COR-L47 (cell line): Measurements from ENCODE around the gene GALNT9.
A peak's percentile ranks its signal among the peaks of the same experiment; 100 is the strongest.
"Not testable (repeated sequence)": the region's sequence is repeated elsewhere in the genome, so short reads cannot be mapped to it uniquely, and the experiment has no call there.

ENCODE experiments used
- DNase-seq: peaks from one replicate; lab custom pipeline; 2025; lab: John Stamatoyannopoulos, UW

GALNT9 gene

GRCh38 chr12:132279184-132279889, 50.1 kb downstream of the GALNT9 start:
- no peak for DNase-seq

GRCh38 chr12:132278401-132279183, 50.8 kb downstream of the GALNT9 start:
- DNase-seq, result no peak

DNA sequence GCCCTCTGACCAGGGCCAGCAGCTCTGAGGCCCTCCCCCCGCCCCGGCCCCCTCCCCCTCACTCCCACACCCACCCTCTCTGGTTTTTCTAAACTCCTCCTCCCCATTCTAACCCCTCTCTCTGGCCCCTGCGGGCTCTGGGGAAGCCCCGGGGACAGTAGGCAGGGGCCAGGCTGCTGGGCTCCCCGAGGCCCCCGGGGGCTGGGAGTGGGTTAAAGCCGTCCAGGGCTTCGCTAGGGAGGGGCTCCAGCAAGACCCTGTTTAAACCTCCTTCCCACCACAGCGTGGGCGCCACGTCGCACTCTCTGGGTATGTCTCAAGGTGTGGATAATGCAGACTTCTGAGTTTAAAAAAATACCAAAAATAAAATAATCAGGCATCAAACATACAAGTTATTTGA, 51.4 kb downstream of the GALNT9 start:
- DNase-seq, result no peak

DNA sequence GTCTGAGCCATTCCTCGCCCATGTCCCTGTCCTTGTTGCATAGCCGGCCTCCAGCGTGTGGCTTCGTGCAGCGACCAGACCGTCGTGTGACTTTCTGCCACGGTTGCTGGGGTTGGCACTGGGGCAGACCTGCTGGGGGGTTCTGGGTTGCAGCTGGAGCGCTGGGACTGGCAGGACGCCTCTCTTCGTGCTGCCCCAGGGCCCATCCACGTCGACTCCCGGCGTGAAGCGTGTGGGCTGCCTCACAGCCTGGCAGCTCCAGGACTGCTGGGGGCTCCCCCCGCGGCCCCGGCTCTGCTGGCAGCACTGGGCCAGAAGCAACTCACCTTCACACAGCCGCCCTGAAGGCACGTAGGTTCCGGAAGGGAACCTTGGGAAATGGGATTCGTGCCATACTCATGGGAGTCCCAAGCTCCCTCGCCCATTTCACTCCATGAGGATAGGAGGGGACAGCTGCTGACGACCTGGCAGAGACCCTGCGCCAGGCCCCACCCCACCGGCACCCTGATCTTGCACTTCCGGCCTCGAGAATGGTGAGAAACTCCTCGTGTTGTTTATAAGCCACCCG, 51.9 kb downstream of the GALNT9 start:
- no peak for DNase-seq

DNA sequence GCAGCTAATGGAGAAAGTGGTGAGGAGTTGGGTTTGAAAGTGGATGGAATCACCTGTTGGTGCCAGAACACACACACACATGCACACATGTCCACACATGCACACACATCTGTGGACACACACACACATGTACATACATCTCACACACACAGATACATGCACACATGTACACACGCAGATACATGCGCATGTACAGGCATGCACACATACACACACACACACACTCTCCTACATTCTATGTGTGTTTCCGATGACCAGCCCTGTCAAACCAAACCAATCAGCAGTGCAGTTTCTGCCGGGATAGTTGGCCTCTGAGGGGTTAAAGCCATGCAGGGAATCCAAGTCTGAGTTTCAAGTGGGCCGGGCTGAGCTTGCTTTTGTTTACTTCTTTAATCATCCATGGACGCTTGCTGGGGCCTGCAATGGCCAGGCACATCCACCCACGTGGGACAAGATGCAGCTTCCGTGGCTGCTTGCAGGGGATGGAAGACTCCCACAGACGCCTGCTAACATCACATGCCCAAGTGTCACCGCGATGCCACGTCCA, 52.5 kb downstream of the GALNT9 start:
- DNase-seq, result no peak

GRCh38 chr12:132276066-132276826, 53.1 kb downstream of the GALNT9 start:
- DNase-seq, result no peak

DNA sequence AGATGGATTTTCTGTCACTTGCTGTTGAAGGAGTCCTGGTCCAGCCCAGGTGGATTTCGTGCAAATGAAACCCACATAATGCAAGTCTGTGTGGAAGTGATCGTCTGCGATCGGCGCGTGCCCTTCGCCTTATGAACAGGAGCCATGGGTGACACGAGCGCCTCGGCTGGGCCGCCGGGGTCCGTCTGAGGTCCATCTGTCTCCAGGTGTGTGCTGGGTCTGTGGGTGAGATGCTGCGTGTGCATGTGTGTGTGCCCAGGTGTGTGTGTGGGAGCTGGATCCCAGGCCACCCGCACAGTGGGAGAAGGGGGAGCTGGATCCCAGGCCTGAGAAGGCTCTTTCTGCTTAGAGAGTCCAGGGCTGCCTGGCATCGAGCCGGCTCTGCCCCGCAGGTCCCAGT, 53.8 kb downstream of the GALNT9 start:
- no peak for DNase-seq

DNA sequence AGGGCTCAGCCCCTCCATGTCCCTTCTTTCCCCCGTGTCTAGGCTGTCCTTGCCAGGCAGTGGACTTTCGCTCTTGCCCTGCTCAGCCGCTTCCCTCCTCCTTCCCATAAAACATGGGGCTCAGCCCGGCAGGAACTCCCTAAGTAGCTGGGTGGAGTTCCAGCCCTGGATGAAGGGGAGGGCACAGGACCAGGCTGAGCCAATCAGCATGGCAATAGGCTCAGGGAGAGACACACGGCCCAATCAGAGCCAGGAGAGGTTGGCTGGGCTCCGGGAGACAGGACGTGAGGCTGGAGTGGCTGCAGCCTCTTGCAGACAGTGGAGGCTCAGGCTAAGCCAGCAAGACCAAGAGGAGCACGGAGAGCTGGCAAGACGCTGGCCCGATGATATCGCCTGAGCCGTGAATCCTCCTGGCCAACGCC, 54.3 kb downstream of the GALNT9 start:
- DNase-seq, result no peak

- no peak for DNase-seq
Measured at GRCh38 chr12:132273992-132274334, 55.4 kb downstream of the GALNT9 start.

DNA sequence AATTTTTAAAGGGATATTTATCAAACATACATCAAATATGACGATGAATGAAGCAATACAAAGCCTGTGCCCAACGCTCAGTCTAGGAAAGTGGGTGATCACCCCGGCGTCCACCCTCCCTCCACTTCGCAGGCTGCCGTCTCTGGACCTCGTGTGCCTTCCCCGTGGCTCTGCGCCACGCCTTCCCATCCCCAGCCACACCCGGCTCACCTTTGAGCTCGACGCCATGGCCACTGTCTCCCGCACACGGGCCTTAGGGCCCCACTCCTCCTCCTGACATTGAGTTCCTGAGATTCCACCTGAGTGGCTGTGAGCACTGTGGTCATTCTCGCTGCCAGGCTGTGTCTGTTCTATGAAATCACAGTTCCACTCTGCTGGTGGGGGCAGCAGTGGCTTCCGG, 56.7 kb downstream of the GALNT9 start:
- DNase-seq, result no peak

DNA sequence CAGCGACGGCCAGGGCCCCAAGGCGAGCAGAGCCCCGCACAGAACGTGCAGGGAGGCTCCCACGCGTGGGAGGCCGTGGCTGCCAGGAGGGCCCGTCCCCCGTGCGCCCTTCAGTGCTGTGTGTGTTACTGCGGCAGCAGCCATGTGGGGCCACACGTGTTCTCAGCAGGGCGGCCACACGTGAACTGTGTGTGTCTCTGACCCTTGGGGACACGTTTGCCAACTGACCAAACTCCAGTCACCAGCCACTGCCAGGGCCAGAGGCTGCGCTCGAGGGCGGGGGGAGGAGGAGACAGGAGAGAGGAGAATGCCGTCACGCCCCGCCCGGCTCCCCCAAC, 57.7 kb downstream of the GALNT9 start:
- no peak for DNase-seq

GRCh38 chr12:132270969-132271754, 58.2 kb downstream of the GALNT9 start:
- DNase-seq, result peak; percentile 28

GRCh38 chr12:132270516-132270915, 58.9 kb downstream of the GALNT9 start:
- no peak for DNase-seq

- no peak for DNase-seq
Measured at GRCh38 chr12:132269271-132269968, 60.0 kb downstream of the GALNT9 start.

DNA sequence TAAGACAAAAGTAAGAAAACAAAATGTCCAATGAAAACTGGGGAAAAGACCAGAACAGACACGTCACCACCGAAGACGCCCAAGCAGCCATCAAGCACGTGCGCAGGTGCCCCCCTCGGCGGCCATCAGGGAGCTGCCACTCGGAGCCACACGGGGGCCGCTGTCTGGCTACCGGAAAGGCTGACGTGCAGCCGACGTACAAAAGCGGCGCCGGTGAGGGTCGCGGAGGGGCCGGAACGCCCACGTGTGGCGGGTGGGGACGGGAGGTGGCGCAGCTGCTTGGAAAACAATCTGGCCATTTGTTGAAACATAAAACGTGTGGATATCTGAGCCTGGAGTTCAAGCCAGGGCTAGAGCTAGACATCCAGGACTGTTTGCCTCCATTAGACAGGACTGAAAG, 60.7 kb downstream of the GALNT9 start:
- no peak for DNase-seq

DNA sequence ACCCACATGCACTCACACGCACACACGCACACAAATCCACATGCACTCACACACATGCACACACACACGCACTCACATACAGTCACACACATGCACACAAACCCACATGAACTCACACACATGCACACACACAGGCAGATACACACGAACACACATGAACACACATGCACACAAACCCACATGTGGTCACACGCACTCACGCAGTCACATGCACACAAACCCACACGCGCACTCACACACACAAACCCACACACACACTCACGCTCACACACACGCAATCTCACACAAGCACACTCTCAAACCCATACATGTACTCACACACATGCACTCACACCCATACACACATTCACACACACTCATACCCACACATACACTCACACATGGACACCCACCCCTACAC, 61.5 kb downstream of the GALNT9 start:
- no peak for DNase-seq

GRCh38 chr12:132266802-132267201, 62.6 kb downstream of the GALNT9 start:
- no peak for DNase-seq

GRCh38 chr12:132266370-132266769, 63.0 kb downstream of the GALNT9 start:
- DNase-seq, result no peak

- not testable (repeated sequence) for DNase-seq
Measured at GRCh38 chr12:132265822-132266221, 63.6 kb downstream of the GALNT9 start.

GRCh38 chr12:132265056-132265800, 64.2 kb downstream of the GALNT9 start:
- DNase-seq, result no peak
